SK-N-SH (cell line): ENCODE results near the gene TXN.

Experiments
- CTCF ChIP-seq: fragments of 200-600 bp; sonication (generic); IDR thresholded peaks from 2 replicates; pipeline ENCODE4 v1.6.1; 2017; ENCODE audit warnings: antibody characterized with exemption, mild to moderate bottlenecking, moderate library complexity
- EP300 ChIP-seq, 2 experiments: IDR thresholded peaks; 2 replicates each; pipeline versions ENCODE4 v1.4.0 to v1.6.1; 2012; ENCODE audit warnings: borderline replicate concordance in 1 of 2, low read depth in 1 of 2, low read length in 1 of 2
- EZH2phosphoT487 ChIP-seq: fragments of 200-600 bp; sonication (generic); IDR thresholded peaks from 2 replicates; pipeline ENCODE4 v1.6.1; 2017; ENCODE audit warnings: low read depth, mixed run types, mild to moderate bottlenecking, antibody characterized with exemption, moderate library complexity, borderline replicate concordance
- NRF1 ChIP-seq: IDR thresholded peaks from 2 replicates; pipeline ENCODE4 v1.6.1; 2012; ENCODE audit warnings: low read depth, mild to moderate bottlenecking, low read length
- YY1 ChIP-seq: IDR thresholded peaks from 2 replicates; pipeline ENCODE4 v1.4.0; 2012; ENCODE audit warnings: low read depth, mild to moderate bottlenecking

DNA sequence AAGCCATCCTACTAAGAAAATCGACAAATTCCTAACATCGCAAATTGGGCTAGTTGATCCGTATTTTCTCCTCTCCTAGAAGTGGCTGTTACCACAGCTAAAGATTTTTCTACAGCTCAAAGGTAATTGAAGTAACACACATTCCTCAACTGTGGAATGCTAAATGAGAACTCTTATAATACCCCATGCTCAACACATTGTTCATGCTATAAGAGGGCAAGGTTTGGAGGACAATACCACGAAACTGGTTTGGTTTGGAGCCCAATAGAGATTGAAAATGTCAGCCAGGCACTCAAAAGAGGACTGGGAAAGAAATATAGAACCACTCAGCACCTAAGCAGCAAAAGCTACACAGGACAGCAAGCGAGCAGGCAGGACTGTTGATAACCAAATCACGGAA lies 10.1 kb downstream of the TXN start:
- TF ChIP-seq CTCF (no peak), NRF1 (no peak), YY1 (no peak), EZH2phosphoT487 (no peak), EP300 (IDR thresholded peaks at IDR 0.05; ENCODE audit: borderline replicate concordance in 1 of 2, low read depth in 1 of 2, low read length in 1 of 2) (no peak)
